K562 (cell line): ENCODE data around the gene NRROS. TPM values are rescaled to one million over a fixed set of nuclear protein-coding genes. Genes with fewer than 3 reads are reported as not detected.

Source experiments
- CBX3 ChIP-seq, 2 experiments: IDR thresholded peaks; 1 replicate in 1 of 2; 2 replicates in 1 of 2; pipeline ENCODE4 v1.6.1; 2012; ENCODE audit warnings: inconsistent platforms in 2 of 2, low read length in 2 of 2, borderline replicate concordance in 1 of 2, control low read depth in 1 of 2
- CBX5 ChIP-seq: IDR thresholded peaks from 2 replicates; pipeline ENCODE4 v1.6.1; 2014; ENCODE audit warnings: low read depth, borderline replicate concordance
- CCNT2 ChIP-seq: IDR thresholded peaks from 2 replicates; pipeline ENCODE4 v1.6.1; 2011; ENCODE audit warnings: borderline replicate concordance, low read depth, mild to moderate bottlenecking, moderate library complexity, mixed read lengths, low read length; ENCODE audit not compliant: insufficient read length; ENCODE audit errors: extremely low read depth
- CEBPB ChIP-seq: fragments of 450-650 bp; IDR thresholded peaks from 2 replicates; pipeline ENCODE4 v1.6.1; 2016; ENCODE audit warnings: missing genetic modification characterization, missing compliant biosample characterization
- ESRRB ChIP-seq: fragments of 250-450 bp; sonication (Bioruptor Pico); IDR thresholded peaks from 2 replicates; pipeline ENCODE4 v1.5.0; 2020; ENCODE audit warnings: mild to moderate bottlenecking, moderate library complexity, borderline replicate concordance
- FOXA3 ChIP-seq, 2 experiments: fragments of 450-650 bp in 1 of 2; sonication (generic) in 1 of 2; formaldehyde crosslinking; IDR thresholded peaks in 1 of 2; conservative IDR thresholded peaks in 1 of 2; 2 replicates each; pipeline versions ENCODE4 v1.4.0 to v1.8.0; 2020 to 2022; ENCODE audit warnings: mild to moderate bottlenecking in 2 of 2, missing genetic modification reagents in 1 of 2
- MAZ ChIP-seq, 2 experiments: fragments of 450-650 bp in 1 of 2; sonication (generic) in 1 of 2; formaldehyde crosslinking; IDR thresholded peaks in 1 of 2; conservative IDR thresholded peaks in 1 of 2; 2 replicates each; pipeline versions ENCODE4 v1.4.0 to v1.5.0; 2020; ENCODE audit warnings: mild to moderate bottlenecking in 1 of 2, missing genetic modification reagents in 1 of 2
- NR2F6 ChIP-seq: fragments of 450-650 bp; formaldehyde crosslinking; IDR thresholded peaks from 2 replicates; pipeline ENCODE4 v1.4.0; 2020; ENCODE audit warnings: mild to moderate bottlenecking
- NRF1 ChIP-seq, 2 experiments: fragments of 450-650 bp; IDR thresholded peaks in 1 of 2; conservative IDR thresholded peaks in 1 of 2; 2 replicates each; pipeline ENCODE4 v1.6.1; 2014; ENCODE audit warnings: mild to moderate bottlenecking in 2 of 2
- PREB ChIP-seq: sonication (generic); formaldehyde crosslinking; IDR thresholded peaks from 2 replicates; pipeline ENCODE4 v1.8.1; 2023; ENCODE audit warnings: mild to moderate bottlenecking, missing genetic modification reagents
- RBFOX2 ChIP-seq: fragments of 200-400 bp; formaldehyde crosslinking; IDR thresholded peaks from 2 replicates; pipeline ENCODE4 v1.6.1; 2017; ENCODE audit warnings: low read depth, mild to moderate bottlenecking, low read length, moderate library complexity
- RBM39 ChIP-seq: fragments of 200-400 bp; formaldehyde crosslinking; optimal IDR thresholded peaks from 2 replicates; pipeline ENCODE3; 2018; ENCODE audit warnings: low read depth, low read length
- SMAD1 ChIP-seq: fragments of 150-350 bp; IDR thresholded peaks from 2 replicates; pipeline ENCODE4 v1.6.1; 2014; ENCODE audit warnings: low read length, low read depth; ENCODE audit not compliant: partially characterized antibody
- TAF7 ChIP-seq: fragments of 450-650 bp; IDR thresholded peaks from 2 replicates; pipeline ENCODE4 v1.6.1; 2016; ENCODE audit warnings: missing genetic modification characterization, missing compliant biosample characterization
- U2AF1 ChIP-seq: fragments of 200-400 bp; formaldehyde crosslinking; optimal IDR thresholded peaks from 2 replicates; pipeline ENCODE3; 2017; ENCODE audit warnings: mild to moderate bottlenecking, low read depth, low read length, moderate library complexity
- USF1 ChIP-seq: sonication (generic); formaldehyde crosslinking; IDR thresholded peaks from 2 replicates; pipeline ENCODE4 v1.9.0; 2022; ENCODE audit warnings: mild to moderate bottlenecking, missing genetic modification reagents
- ZBTB12 ChIP-seq: fragments of 250-450 bp; sonication (Bioruptor Pico); IDR thresholded peaks from 2 replicates; pipeline ENCODE4 v1.4.0; 2020
- ZBTB9 ChIP-seq: fragments of 450-650 bp; formaldehyde crosslinking; IDR thresholded peaks from 2 replicates; pipeline ENCODE4 v1.4.0; 2020; ENCODE audit warnings: mild to moderate bottlenecking, moderate library complexity
- ZKSCAN1 ChIP-seq: fragments of 150-350 bp; IDR thresholded peaks from 2 replicates; pipeline ENCODE4 v1.6.1; 2016; ENCODE audit warnings: low read depth, low read length
- ZNF224 ChIP-seq: sonication (generic); formaldehyde crosslinking; IDR thresholded peaks from 2 replicates; pipeline ENCODE4 v1.8.0; 2022; ENCODE audit warnings: mild to moderate bottlenecking, missing genetic modification reagents
- ZNF740 ChIP-seq, 3 experiments: fragments of 200-800 bp in 1 of 3; sonication (Bioruptor generic) in 1 of 3; sonication (generic) in 1 of 3; formaldehyde crosslinking in 1 of 3; IDR thresholded peaks; 2 replicates each; pipeline versions ENCODE4 v1.6.1 to v1.8.0; 2016 to 2022; ENCODE audit warnings: mild to moderate bottlenecking in 2 of 3, missing compliant biosample characterization in 2 of 3, missing genetic modification characterization in 2 of 3, missing genetic modification reagents in 1 of 3
- polyA plus RNA-seq, 8 experiments: library from polyadenylated mRNA; depleted of rRNA in 4 of 8; stranded (reverse) in 5 of 8; unstranded in 3 of 8; fragments of >200 nt; fragmentation: Nextera tagmentation in 2 of 8; fragmentation: Illumina TruSeq in 1 of 8; extraction: Ambion mirVana in 2 of 8; extraction: Trizol in 1 of 8; gene quantifications; 2 replicates each; pipeline versions ENCODE4 v1.2.1 to v1.2.3, GENCODE V29; 2011 to 2014; ENCODE audit warnings: inconsistent platforms in 1 of 8, missing spikeins in 1 of 8
- total RNA-seq, 7 experiments: library from RNA; depleted of rRNA in 6 of 7; stranded (reverse); fragments of >200 nt in 6 of 7; fragmentation: Illumina TruSeq in 2 of 7; extraction: Trizol in 2 of 7; gene quantifications; 2 replicates each; pipeline versions ENCODE4 v1.2.1 to v1.2.3, GENCODE V29; 2011 to 2021; ENCODE audit warnings: low replicate concordance in 1 of 7

NRROS gene
- total and polyA plus RNA-seq, 9 of the 15 experiments (the other 6 are each of a cell fraction or from before 2014, with no cell fraction given), result 0.34 to 13.8 (median 3.8) TPM

GRCh38 chr3:196639483-196640296, at the start of gene NRROS (continued):
- TF ChIP-seq PREB (CRISPR knock-in tag) (no peak), USF1 (CRISPR knock-in tag) (peak; percentile 80), CBX5 (no peak), RBFOX2 (peak; percentile 90), FOXA3 (CRISPR knock-in tag; conservative IDR thresholded peaks at IDR 0.05 in 1 of 2, IDR thresholded peaks at IDR 0.05 in 1 of 2) (no peak), ZBTB12 (CRISPR knock-in tag) (no peak), NRF1 (conservative IDR thresholded peaks at IDR 0.05 in 1 of 2, IDR thresholded peaks at IDR 0.05 in 1 of 2) (peak; percentile 83 to 86), RBM39 (peak; percentile 59), ESRRB (no peak), MAZ (CRISPR knock-in tag; conservative IDR thresholded peaks at IDR 0.05 in 1 of 2, IDR thresholded peaks at IDR 0.05 in 1 of 2) (peak; percentile 50 to 72), ZNF740 (CRISPR knock-in tag; IDR thresholded peaks at IDR 0.05) (peak; percentile 62), ZNF740 (tag; IDR thresholded peaks at IDR 0.05) (no peak), ZKSCAN1 (0 out of 2 replicates have a peak, but pooled peaks have one; percentile 29), NR2F6 (no peak), TAF7 (peak; percentile 51), CCNT2 (peak; percentile 28), U2AF1 (peak; percentile 74), ZNF224 (CRISPR knock-in tag) (no peak), ZBTB9 (CRISPR knock-in tag) (no peak), CBX3 (IDR thresholded peaks at IDR 0.05; ENCODE audit: borderline replicate concordance in 1 of 2, low read length in 2 of 2) (peak in 1 of 2 experiments; percentile 82; a peak in 2 of 3 replicates), SMAD1 (no peak), CEBPB (tag) (no peak)
